ENCODE data around the gene PTEN.

The PTEN gene

DNA sequence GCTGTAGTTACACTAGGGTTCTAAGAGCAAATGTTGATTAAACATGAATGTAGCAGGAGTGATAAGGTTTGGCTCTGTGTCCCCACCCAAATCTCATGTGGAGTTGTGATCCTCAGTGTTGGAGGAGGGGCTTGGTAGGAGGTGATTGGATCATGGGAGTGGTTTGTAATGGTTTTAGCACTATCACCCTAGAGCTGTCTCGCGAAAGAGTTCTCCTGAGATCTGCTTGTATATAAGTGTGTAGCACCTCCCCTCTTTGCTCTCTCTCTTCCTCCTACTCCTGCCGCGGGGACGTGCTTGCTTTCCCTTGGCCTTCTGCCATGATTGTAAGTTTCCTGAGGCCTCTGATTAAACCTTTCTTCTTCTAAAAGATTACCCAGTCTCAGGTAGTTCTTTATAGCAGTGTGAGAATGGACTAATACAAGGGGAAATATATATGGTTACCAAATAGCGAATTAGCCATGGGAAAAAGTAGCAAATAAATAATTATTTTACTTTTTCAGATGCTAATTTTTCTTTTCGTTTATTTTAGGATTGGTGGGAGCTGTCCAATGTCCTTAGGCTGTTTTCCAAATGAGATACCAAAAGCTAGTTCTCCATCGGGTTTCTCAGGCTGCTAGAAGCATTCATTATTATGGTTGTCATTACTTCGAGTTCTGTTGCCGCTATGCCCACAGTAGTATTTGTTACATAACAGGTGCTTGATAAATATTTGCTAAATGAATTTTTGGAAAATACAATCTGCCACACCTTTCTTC lies 58.7 kb downstream of the PTEN start:
- DNase-seq (ENCODE audit: low read depth) = no peak

GRCh38 chr10:87923233-87923632 lies 59.8 kb downstream of the PTEN start:
- no peak for DNase-seq (ENCODE audit: low read depth)

DNA sequence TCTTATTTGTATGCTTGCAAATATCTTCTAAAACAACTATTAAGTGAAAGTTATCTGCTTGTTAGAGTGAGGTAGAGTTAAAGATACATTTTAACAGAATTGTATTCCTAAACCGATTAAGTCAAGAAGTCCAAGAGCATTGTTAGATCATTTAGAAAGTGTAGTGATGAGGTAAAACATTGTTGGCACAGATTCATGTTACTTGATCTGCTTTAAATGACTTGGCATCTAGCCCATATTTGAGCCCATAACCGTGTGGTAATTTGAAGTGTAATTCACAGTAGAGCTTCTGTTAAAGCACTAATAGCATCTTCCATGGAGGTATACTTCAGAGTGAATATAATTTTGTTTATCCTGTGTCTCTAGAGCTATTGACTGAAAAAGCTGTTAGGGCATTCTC lies 62.1 kb downstream of the PTEN start:
- no peak for DNase-seq (ENCODE audit: low read depth)

DNA sequence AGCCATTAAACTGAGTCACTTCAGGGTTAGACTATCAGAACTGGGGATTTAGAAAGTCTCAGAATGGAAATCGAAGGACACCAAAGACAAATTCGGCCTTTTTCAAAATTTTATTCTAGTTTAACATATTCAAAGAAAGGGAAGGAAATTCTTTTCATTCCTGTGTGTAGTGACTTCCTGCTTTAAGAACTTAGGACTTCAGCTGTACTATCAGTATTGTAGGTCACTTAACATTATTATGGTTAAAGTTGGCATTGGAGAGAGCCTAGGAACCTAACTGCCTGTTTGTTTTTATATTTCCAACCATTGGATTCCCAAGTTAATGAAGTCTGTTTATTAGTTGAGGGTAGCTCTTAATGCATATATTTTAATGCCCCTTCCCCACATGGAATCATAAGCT lies 63.7 kb downstream of the PTEN start:
- no peak for DNase-seq (ENCODE audit: low read depth)

DNA sequence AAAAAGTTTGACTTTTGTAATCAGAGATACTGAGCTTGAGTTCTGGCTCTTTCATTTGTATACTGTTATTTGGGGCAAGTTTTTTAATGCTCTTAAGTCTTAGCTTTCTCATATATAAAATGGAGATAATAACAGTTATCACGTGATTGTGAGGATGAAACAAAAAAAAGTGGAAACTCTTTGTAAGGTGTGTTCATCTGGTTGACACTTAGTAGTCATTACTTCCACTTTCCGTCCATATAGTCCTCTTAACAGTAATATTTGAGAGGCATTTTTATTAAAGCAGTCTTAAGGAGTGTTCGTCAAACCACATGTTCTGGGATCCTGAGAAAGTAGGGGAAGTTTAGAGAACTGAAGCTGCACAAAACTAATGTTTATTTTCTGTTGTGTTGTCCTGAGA lies 65.6 kb downstream of the PTEN start:
- no peak for DNase-seq (ENCODE audit: low read depth)

DNA sequence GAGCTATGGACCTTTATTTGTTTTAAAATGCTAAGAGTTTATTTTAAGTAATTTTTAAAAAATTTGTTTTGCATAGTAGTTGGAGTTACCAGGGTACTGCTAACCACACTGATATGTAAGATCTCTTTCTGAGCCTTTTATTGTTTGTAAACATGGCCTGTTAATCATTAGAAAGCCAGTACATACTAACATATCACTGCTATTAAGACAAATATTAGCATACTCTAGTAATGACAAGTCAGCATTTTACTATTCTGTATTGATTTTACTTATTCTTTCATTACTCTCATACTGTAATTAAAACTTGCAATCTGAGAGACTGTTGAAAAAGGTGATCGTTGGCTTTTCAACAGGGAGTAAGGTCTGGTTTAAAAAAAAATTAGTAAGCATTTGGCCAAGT lies 66.7 kb downstream of the PTEN start:
- no peak for DNase-seq (ENCODE audit: low read depth)

DNA sequence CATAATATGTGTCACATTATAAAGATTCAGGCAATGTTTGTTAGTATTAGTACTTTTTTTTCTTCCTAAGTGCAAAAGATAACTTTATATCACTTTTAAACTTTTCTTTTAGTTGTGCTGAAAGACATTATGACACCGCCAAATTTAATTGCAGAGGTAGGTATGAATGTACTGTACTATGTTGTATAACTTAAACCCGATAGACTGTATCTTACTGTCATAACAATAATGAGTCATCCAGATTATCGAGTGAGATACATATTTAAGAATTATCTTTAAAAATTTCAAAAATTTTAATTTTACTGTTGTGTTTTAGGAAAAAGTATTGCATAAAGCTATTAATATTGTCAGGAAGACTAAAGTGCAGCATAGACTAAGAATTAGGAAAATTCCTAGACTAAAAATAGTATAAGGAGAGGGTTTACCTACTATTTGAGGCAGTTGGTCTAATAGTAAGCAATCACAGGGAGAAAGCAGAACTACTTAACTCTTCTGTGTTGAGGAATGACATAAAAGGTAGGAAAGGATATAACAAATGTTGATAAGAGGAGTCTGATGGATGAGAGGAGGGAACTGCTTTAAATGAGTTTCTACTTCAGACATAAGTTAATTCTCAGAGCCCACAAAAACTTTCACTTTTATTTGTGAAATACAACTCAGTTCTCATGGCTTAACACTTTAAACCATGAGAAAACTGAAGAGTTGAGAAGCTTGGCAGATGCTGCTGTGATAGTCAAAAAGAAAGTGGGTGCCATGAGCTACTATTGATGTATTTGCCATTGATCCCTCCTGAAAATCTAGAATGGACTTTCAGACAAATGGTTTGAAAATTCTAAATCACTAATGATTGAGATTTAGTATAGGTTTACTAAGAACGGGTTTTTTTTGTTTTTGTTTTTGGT lies 67.8 kb downstream of the PTEN start:
- no peak for DNase-seq (ENCODE audit: low read depth)

DNA sequence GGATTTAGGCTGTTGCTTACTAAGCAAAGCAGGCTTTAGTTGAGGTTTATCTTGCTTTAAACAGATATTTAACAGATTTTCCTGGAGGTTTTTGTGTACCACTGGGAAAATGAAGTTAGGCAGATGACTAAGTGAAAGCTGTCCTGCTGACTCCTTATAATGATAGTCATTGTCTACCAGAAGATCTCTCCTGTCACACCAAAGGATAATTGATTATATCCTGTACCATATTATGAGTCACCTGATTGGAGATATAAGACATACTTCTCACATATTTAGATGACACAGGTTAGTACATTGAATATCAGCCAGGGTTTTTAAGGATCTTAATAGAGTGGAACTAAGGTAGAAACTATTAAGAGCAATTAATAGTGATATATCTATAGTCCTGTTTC lies 68.4 kb downstream of the PTEN start:
- DNase-seq (ENCODE audit: low read depth) = no peak

DNA sequence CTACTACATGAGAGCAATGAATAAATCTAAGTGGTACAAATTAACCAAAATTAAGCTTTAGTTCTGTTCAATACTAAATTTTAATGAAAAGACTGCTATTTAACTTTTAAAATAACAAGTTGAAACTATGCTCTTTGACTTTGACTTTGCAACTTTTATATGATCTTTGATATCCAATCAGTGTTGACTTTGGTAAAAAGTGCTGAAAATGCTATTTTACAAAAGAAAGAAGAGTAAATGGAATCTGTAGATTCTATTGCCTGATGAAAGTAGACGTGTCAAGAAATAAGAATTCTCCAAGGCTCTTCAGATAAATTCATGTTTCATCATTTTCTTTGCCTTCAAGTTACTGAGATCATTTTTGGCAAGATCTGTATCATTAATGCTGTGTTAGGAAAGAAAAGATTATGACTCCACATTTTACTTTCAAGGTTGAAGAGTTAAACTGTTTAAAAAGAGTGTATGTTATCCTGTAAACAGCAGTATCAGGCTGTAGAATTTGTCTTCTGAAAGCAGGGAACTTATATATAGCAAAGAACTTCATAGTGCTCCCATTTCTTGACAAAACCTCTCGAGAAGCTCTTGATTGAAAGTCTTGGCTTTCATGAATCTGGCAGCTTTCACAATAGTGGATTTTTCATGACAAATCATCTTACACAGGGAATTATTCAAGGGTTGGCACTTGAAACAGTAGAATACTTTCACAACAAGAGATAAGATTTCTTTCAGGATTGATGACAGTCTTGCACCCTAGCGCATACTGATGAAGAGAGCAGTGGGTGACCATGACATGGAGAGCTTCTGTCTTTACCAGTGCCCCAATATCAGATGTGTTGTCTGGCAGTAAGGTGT lies 72.1 kb downstream of the PTEN start:
- no peak for DNase-seq (ENCODE audit: low read depth)

DNA sequence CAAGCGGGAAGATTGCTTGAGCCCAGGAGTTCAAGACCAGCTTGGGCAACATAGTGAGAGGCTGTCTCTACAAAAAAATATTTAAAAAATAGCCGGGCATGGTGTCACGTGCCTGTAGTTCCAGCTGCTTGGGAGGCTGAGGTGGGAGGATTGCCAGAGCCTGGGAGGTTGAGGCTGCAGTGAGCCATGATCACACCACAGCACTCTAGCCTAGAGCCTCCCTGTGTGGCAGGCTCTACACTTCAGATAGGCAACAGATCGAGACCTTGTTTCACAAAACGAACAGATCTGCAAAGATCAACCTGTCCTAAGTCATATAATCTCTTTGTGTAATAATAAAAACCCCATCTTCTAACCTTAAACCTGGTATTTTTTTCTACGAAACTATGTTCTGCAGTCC lies 76.8 kb downstream of the PTEN start:
- DNase-seq (ENCODE audit: low read depth) = no peak

GRCh38 chr10:87942884-87943527 lies 79.6 kb downstream of the PTEN start:
- no peak for DNase-seq (ENCODE audit: low read depth)

GRCh38 chr10:87945984-87946383 lies 82.6 kb downstream of the PTEN start:
- no peak for DNase-seq (ENCODE audit: low read depth)

GRCh38 chr10:87952612-87953011 lies 89.2 kb downstream of the PTEN start:
- DNase-seq (ENCODE audit: low read depth) = no peak

- no peak for DNase-seq (ENCODE audit: low read depth)
Measured at GRCh38 chr10:87956055-87956454, 92.6 kb downstream of the PTEN start.

DNA sequence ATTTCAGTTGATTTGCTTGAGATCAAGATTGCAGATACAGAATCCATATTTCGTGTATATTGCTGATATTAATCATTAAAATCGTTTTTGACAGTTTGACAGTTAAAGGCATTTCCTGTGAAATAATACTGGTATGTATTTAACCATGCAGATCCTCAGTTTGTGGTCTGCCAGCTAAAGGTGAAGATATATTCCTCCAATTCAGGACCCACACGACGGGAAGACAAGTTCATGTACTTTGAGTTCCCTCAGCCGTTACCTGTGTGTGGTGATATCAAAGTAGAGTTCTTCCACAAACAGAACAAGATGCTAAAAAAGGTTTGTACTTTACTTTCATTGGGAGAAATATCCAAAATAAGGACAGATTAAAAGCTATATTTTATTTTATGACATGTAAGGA lies 94.3 kb downstream of the PTEN start:
- no peak for DNase-seq (ENCODE audit: low read depth)

DNA sequence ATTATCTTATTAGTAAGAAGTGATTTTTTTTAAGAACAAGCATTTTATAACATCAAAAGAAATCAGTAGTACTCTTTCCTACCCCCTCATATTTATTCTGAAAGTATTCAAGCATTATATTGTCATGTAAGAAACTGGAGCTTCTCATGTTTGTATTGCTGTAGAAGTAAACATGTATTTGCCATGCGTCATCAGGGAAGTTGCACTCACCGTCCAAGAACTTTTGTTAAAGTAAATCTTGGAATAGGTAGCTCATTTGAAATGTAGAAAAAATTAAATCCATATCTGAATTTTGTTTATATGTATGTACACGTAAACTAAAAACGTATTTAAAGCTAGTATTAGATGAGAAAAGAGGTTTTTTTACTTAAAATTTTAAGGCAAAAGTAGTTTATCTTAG lies 96.8 kb downstream of the PTEN start:
- DNase-seq (ENCODE audit: low read depth) = no peak

GRCh38 chr10:87961314-87961713 lies 97.9 kb downstream of the PTEN start:
- peak; percentile 30 for DNase-seq (ENCODE audit: low read depth)

DNA sequence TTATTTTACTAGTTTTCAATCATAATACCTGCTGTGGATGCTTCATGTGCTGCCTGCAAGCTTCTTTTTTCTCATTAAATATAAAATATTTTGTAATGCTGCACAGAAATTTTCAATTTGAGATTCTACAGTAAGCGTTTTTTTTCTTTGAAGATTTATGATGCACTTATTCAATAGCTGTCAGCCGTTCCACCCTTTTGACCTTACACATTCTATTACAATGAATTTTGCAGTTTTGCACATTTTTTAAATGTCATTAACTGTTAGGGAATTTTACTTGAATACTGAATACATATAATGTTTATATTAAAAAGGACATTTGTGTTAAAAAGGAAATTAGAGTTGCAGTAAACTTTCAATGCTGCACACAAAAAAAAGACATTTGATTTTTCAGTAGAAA lies 103.0 kb downstream of the PTEN start:
- DNase-seq (ENCODE audit: low read depth) = peak; percentile 29

GRCh38 chr10:87973635-87974034 lies 110.2 kb downstream of the PTEN start:
- no peak for DNase-seq (ENCODE audit: low read depth)

DNA sequence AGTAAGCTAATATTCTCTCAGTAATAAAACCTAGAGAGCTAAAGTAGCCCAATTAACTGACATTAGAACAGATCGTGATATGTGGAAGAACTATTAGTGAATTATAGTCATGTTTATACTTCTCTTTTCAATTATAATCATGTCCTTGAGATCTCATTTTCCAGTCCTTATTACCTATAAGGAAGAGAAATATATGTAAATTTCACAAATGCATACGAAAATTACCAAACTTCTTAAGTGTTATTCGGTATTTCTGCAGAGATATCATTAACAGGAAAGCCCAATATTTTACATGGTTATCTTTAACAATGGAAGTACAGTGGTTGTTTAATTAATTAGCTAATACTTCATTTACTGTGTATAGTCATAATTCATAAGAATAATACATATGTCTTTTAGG lies 110.7 kb downstream of the PTEN start:
- no peak for DNase-seq (ENCODE audit: low read depth)

GRCh38 chr10:87974769-87975168 lies 111.3 kb downstream of the PTEN start:
- DNase-seq (ENCODE audit: low read depth) = no peak

Measured in HS-27A (cell line).